Esophagus squamous epithelium (tissue), 5 donors: ENCODE data around the gene INIP. TPM values are rescaled to one million over a fixed set of nuclear protein-coding genes. Genes with fewer than 3 reads are reported as not detected.

ENCODE experiments used
- DNase-seq: peaks from one replicate; lab custom pipeline; 2025; lab: John Stamatoyannopoulos, UW
- H3K27ac ChIP-seq, 4 donors: fragments of 200-600 bp; sonication (generic); one replicate each; pipeline ENCODE4 v1.5.1; 2016 to 2019; ENCODE audit warnings: mild to moderate bottlenecking in 1 of 4
- H3K27me3 ChIP-seq, 4 donors: fragments of 200-600 bp; sonication (generic); 1 replicate in 3 of 4; 2 replicates in 1 of 4; pipeline versions ENCODE4 v1.5.1 to v1.6.0; 2017 to 2021; ENCODE audit warnings: antibody characterized with exemption in 1 of 4
- H3K36me3 ChIP-seq, 3 donors: fragments of 200-600 bp; sonication (generic); one replicate each; pipeline ENCODE4 v1.5.1; 2016 to 2019
- H3K4me1 ChIP-seq, 3 donors: fragments of 200-600 bp; sonication (generic); one replicate each; pipeline ENCODE4 v1.5.1; 2017 to 2019
- H3K4me3 ChIP-seq, 4 donors: fragments of 200-600 bp; sonication (generic); 1 replicate in 3 of 4; 2 replicates in 1 of 4; pipeline ENCODE4 v1.5.1; 2016 to 2019; ENCODE audit warnings: mild to moderate bottlenecking in 2 of 4, moderate library complexity in 1 of 4
- H3K9me3 ChIP-seq, 3 donors: fragments of 200-600 bp; sonication (generic); one replicate each; pipeline ENCODE4 v1.5.1; 2016 to 2019
- POLR2A ChIP-seq, 4 donors: fragments of 450-650 bp; IDR thresholded peaks; one replicate each; pipeline ENCODE4 v1.6.1; 2017; ENCODE audit warnings: antibody characterized with exemption in 4 of 4, mild to moderate bottlenecking in 4 of 4, moderate library complexity in 3 of 4
- WGBS, 2 donors: methylation state at CpG; one replicate each; pipeline ENCODE4 v1.1.5; 2018; 5-methylcytosine and 5-hydroxymethylcytosine counted together
- intact Hi-C: fragments of 100-400 bp; cut with DNase I; formaldehyde crosslinking; loops from one replicate; pipeline ENCODE4 v1.15.0; 2022
- total RNA-seq, 4 donors: library from RNA; depleted of rRNA; stranded (reverse); fragments of >200 nt; gene quantifications; one replicate each; pipeline ENCODE4 v1.1.0, GENCODE V29; 2016
- TF ChIP-seq, protein P1 (sequence below), 6 experiments: fragments of 450-650 bp in 4 of 6; fragments of 200-600 bp in 2 of 6; sonication (generic) in 2 of 6; IDR thresholded peaks; one replicate each; pipeline ENCODE4 v1.5.1; 2016 to 2019; ENCODE audit warnings: antibody characterized with exemption in 6 of 6, mild to moderate bottlenecking in 4 of 6, moderate library complexity in 4 of 6
- donor health status: DM: yes; HTN: yes; CAD: no.

INIP gene
- total RNA-seq, 4 donors from 2014 or later = 8.1 to 14.9 (median 12.5) TPM

DNA sequence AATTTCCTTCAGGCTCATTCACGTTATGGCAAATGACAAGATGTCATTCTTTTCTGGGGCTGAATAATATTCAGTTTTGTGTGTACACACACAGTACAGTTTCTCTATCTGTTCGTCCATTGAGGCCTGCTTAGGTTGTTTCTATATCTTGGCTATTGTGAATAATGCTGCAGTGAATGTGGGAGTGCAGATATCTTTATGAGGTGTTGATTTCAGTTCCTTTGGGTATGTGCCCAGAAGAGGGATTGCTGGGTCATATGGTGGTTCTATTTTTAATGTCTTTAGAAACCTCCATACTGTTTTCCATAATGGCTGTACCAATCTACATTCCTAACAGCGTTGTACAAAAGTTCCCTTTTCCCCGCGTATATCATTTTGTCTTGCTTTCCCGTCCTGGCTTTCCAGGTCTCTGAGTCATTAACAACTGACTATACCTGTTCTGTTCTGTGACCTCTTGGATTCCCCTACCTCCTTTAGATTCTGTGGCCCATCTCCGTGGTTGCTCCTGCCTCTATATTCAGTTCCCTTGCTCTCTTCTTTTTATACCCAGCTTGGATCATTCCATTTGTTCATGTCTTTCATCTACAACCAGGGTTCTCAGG is 39.5 kb upstream of the INIP start:
- DNase-seq = no peak
- TF ChIP-seq, protein P1, sequence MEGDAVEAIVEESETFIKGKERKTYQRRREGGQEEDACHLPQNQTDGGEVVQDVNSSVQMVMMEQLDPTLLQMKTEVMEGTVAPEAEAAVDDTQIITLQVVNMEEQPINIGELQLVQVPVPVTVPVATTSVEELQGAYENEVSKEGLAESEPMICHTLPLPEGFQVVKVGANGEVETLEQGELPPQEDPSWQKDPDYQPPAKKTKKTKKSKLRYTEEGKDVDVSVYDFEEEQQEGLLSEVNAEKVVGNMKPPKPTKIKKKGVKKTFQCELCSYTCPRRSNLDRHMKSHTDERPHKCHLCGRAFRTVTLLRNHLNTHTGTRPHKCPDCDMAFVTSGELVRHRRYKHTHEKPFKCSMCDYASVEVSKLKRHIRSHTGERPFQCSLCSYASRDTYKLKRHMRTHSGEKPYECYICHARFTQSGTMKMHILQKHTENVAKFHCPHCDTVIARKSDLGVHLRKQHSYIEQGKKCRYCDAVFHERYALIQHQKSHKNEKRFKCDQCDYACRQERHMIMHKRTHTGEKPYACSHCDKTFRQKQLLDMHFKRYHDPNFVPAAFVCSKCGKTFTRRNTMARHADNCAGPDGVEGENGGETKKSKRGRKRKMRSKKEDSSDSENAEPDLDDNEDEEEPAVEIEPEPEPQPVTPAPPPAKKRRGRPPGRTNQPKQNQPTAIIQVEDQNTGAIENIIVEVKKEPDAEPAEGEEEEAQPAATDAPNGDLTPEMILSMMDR (IDR thresholded peaks at IDR 0.05) = no peak
- no peak for TF ChIP-seq POLR2A (IDR thresholded peaks at IDR 0.05)
- peak overlapping the region in 1 of 4 donors; percentile 21 for H3K27ac ChIP-seq
- H3K4me1 ChIP-seq = peaks cover 9 to 55% (median 37%) of the 10 kb centered on the region in 3 donors
- 34 to 55% methylated on average over 7 of the region's 7 CpGs for WGBS, 2 donors
- intact Hi-C loops = no loop called here
- no peaks in the 10 kb centered on the region for H3K27me3 ChIP-seq
- H3K4me3 ChIP-seq = no peak overlapping the region
- H3K36me3 ChIP-seq = no peaks in the 10 kb centered on the region
- H3K9me3 ChIP-seq = no peaks in the 10 kb centered on the region

DNA sequence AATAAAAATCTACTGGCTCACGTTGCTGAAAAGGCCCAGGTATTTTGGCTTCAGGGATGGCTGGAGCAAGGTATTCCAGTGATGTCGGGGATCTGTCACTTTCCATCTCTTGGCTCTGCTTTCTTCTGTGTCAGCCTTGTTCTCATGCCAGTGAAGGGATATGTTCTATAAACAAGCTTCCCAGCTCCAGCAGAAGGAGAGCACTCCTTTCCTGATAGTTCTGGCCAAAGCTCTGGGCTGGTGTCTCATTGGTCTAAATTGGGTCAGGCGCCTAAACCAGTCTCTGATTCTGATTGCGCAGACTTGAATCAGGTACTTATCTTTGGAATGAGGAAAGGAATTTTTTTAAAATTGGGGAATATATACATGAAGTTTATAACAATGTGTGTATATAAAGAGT is 37.8 kb upstream of the INIP start:
- WGBS, 2 donors = 56 to 60% methylated on average over 4 of the region's 4 CpGs
- Histone ChIP-seq H3K36me3 (no peaks in the 10 kb centered on the region), H3K9me3 (no peaks in the 10 kb centered on the region), H3K27me3 (no peaks in the 10 kb centered on the region), H3K4me3 (no peak overlapping the region), H3K27ac (peak overlapping the region in 3 of 4 donors; percentile 73 to 75 (median 74)), H3K4me1 (peaks cover 22 to 69% (median 47%) of the 10 kb centered on the region in 3 donors)
- DNase-seq = no peak
- TF ChIP-seq, protein P1 (IDR thresholded peaks at IDR 0.05) = no peak
- TF ChIP-seq POLR2A (IDR thresholded peaks at IDR 0.05) = no peak
- intact Hi-C loops = no loop called here

DNA sequence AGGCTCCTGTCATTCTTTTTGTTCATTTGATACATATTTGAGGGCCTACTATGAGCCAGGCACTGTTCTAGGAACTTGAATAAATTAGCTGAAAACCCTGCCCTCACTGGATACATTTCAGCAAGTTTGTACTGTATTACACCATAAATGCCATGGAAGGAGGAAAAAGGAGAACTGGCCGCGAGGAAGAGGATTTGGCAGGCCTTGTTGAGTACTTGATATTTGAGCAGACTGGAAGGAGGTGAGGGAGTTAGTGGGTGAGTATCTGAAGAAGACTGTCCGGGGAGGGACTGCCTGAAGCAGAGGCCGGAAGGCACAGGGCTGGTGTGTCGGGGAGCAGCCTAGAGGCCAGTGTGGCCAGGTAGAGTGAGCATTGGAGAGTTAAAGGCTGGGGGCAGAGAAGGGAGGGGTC is 37.1 kb upstream of the INIP start:
- Histone ChIP-seq H3K36me3 (no peaks in the 10 kb centered on the region), H3K4me1 (peaks cover 25 to 73% (median 47%) of the 10 kb centered on the region in 3 donors), H3K27ac (peak overlapping the region; percentile 73 to 82 (median 74)), H3K27me3 (no peaks in the 10 kb centered on the region), H3K9me3 (no peaks in the 10 kb centered on the region), H3K4me3 (no peak overlapping the region)
- DNase-seq = no peak
- TF ChIP-seq POLR2A (IDR thresholded peaks at IDR 0.05) = no peak
- TF ChIP-seq, protein P1 (IDR thresholded peaks at IDR 0.05) = no peak
- intact Hi-C loops = no loop called here
- 39 to 50% methylated on average over 5 of the region's 5 CpGs for WGBS, 2 donors

DNA sequence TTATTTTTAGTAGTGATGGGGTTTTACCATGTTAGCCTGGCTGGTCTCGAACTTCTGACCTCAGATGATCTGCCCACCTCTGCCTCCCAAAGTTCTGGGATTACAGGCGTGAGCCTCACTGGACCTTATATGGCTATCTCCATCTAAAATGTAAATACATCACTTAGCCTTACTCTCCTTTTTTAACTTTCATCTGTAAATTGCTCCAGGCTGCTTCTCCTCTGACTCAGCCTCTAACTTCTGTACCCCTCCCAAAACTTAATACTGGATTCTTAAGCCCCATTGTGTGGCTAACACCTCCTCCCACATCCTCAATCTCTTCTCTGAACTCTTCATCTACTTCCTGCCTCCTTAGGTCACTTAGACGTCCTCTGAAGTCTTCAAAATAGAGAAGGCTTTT is 36.7 kb upstream of the INIP start:
- no peaks in the 10 kb centered on the region for H3K27me3 ChIP-seq
- no peak overlapping the region for H3K4me3 ChIP-seq
- H3K36me3 ChIP-seq = no peaks in the 10 kb centered on the region
- intact Hi-C loops = no loop called here
- no peaks in the 10 kb centered on the region for H3K9me3 ChIP-seq
- peaks cover 29 to 78% (median 47%) of the 10 kb centered on the region in 3 donors for H3K4me1 ChIP-seq
- WGBS, 2 donors = 35 to 39% methylated on average over 3 of the region's 3 CpGs
- H3K27ac ChIP-seq = peak overlapping the region; percentile 38 to 75 (median 74)
- TF ChIP-seq, protein P1 (IDR thresholded peaks at IDR 0.05) = no peak
- TF ChIP-seq POLR2A (IDR thresholded peaks at IDR 0.05) = no peak
- DNase-seq = no peak

DNA sequence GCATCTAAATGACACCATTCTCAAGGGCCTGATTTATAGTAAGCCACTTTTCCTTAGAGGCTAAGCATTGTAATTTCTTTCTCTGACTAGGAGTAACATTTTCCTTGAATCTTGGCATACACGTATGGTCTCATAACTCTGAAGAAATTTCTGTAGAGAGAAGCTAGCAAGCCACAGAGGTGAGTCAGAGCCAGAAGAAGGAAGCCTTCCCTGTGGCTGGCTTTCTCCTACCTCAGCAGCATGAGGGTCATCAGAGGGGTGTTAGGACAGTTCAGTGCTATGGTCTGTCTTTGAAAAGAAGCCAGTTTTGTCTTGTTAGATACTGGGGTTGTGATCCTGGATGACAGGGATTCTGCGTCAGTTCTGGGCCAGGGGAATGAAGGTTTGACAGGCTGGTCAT is 35.8 kb upstream of the INIP start:
- no peak for DNase-seq
- TF ChIP-seq, protein P1 (IDR thresholded peaks at IDR 0.05) = no peak
- no peak for TF ChIP-seq POLR2A (IDR thresholded peaks at IDR 0.05)
- Histone ChIP-seq H3K9me3 (no peaks in the 10 kb centered on the region), H3K36me3 (no peaks in the 10 kb centered on the region), H3K27me3 (no peaks in the 10 kb centered on the region), H3K4me3 (no peak overlapping the region), H3K4me1 (peaks cover 29 to 82% (median 47%) of the 10 kb centered on the region in 3 donors), H3K27ac (peak overlapping the region in 3 of 4 donors; percentile 21 to 74 (median 42))
- WGBS, 2 donors = 13 to 48% methylated on average over 1 to 2 of the region's 2 CpGs
- intact Hi-C loops = no loop called here
